HL-60 (cell line): ENCODE data around the gene EIF3J.

Source experiments
- DNase-seq, 2 experiments: peaks; one replicate each; pipeline ENCODE4 v3.0.0-alpha.2; 2010 to 2020; ENCODE audit warnings: low read depth in 1 of 2, low spot score in 1 of 2
- H3K27ac ChIP-seq: fragments of 250-450 bp; sonication (Bioruptor Pico); replicated peaks from 2 replicates; pipeline ENCODE4 v1.5.1; 2020; ENCODE audit warnings: mild to moderate bottlenecking, moderate library complexity
- H3K27me3 ChIP-seq: fragments of 250-450 bp; sonication (Bioruptor Pico); 2 replicates; pipeline ENCODE4 v1.5.1; 2021; ENCODE audit warnings: mild to moderate bottlenecking, moderate library complexity; ENCODE audit not compliant: insufficient read depth, poor library complexity, severe bottlenecking
- H3K4me3 ChIP-seq: replicated peaks from 2 replicates; pipeline ENCODE4 v1.5.1; 2011; ENCODE audit warnings: mild to moderate bottlenecking, control low read depth, low read length; ENCODE audit not compliant: insufficient read depth
- CTCF ChIP-seq: IDR thresholded peaks from one replicate; pipeline ENCODE4 v1.5.1; 2011; ENCODE audit warnings: low read length, control low read depth, inconsistent platforms; ENCODE audit not compliant: insufficient read depth
- GABPA ChIP-seq: IDR thresholded peaks from 2 replicates; pipeline ENCODE4 v1.6.1; 2012; ENCODE audit warnings: low read depth
- POLR2AphosphoS5 ChIP-seq: IDR thresholded peaks from 2 replicates; pipeline ENCODE4 v1.6.1; 2012; ENCODE audit warnings: low read depth
- REST ChIP-seq: IDR thresholded peaks from 2 replicates; pipeline ENCODE4 v1.6.1; 2012; ENCODE audit warnings: low read depth; ENCODE audit not compliant: insufficient replicate concordance
- SPI1 ChIP-seq: IDR thresholded peaks from 2 replicates; pipeline ENCODE4 v1.6.1; 2012; ENCODE audit warnings: low read depth, mild to moderate bottlenecking, borderline replicate concordance

EIF3J gene

GRCh38 chr15:44501768-44502366, 35.1 kb upstream of the EIF3J start:
- no peak overlapping the region for H3K4me3 ChIP-seq
- TF ChIP-seq POLR2AphosphoS5, result no peak
- peak; percentile 10 for TF ChIP-seq CTCF
- DNase-seq, result peak; percentile 7 to 15

GRCh38 chr15:44516436-44516835, 20.5 kb upstream of the EIF3J start:
- no peak overlapping the region for H3K27ac ChIP-seq
- TF ChIP-seq POLR2AphosphoS5, result no peak

More at GRCh38 chr15:44501768-44502366, 35.1 kb upstream of the EIF3J start:
- H3K27me3 ChIP-seq, result no peaks in the 10 kb centered on the region
- H3K27ac ChIP-seq, result no peak overlapping the region

GRCh38 chr15:44519537-44519936, 17.4 kb upstream of the EIF3J start:
- no peak overlapping the region for H3K4me3 ChIP-seq
- H3K27ac ChIP-seq, result no peak overlapping the region
- TF ChIP-seq REST, result no peak
- TF ChIP-seq SPI1, result no peak
- TF ChIP-seq POLR2AphosphoS5, result no peak
- no peak for TF ChIP-seq GABPA
- TF ChIP-seq CTCF, result no peak
- H3K27me3 ChIP-seq, result no peaks in the 10 kb centered on the region
- no peak for DNase-seq

More at GRCh38 chr15:44516436-44516835, 20.5 kb upstream of the EIF3J start:
- Histone ChIP-seq H3K4me3 (no peak overlapping the region), H3K27me3 (no peaks in the 10 kb centered on the region)
- no peak for DNase-seq

GRCh38 chr15:44525018-44525417, 11.9 kb upstream of the EIF3J start:
- H3K27ac ChIP-seq, result no peak overlapping the region
- H3K27me3 ChIP-seq, result no peaks in the 10 kb centered on the region
- TF ChIP-seq SPI1, result no peak
- no peak overlapping the region for H3K4me3 ChIP-seq
- DNase-seq, result no peak

GRCh38 chr15:44527241-44527640, 9.7 kb upstream of the EIF3J start:
- Histone ChIP-seq H3K27me3 (no peaks in the 10 kb centered on the region), H3K4me3 (no peak overlapping the region), H3K27ac (no peak overlapping the region)
- no peak for DNase-seq
- no peak for TF ChIP-seq SPI1
- TF ChIP-seq POLR2AphosphoS5, result no peak
- TF ChIP-seq GABPA, result no peak
- no peak for TF ChIP-seq REST
- TF ChIP-seq CTCF, result no peak
